Skin epidermis (tissue), 12 donors: ENCODE data around the gene MYL6.

ENCODE experiments used
- H3K27ac ChIP-seq, 21 experiments: fragments of 200-600 bp; sonication (generic) in 11 of 21; one replicate each; pipeline ENCODE4 v1.5.0; 2020; ENCODE audit warnings: mild to moderate bottlenecking in 3 of 21, inconsistent platforms in 2 of 21, moderate library complexity in 2 of 21
- H3K4me3 ChIP-seq, 7 experiments: fragments of 200-600 bp; sonication (generic) in 2 of 7; one replicate each; pipeline ENCODE4 v1.5.0; 2020; ENCODE audit warnings: inconsistent platforms in 2 of 7, mild to moderate bottlenecking in 2 of 7, moderate library complexity in 1 of 7

The MYL6 gene

DNA sequence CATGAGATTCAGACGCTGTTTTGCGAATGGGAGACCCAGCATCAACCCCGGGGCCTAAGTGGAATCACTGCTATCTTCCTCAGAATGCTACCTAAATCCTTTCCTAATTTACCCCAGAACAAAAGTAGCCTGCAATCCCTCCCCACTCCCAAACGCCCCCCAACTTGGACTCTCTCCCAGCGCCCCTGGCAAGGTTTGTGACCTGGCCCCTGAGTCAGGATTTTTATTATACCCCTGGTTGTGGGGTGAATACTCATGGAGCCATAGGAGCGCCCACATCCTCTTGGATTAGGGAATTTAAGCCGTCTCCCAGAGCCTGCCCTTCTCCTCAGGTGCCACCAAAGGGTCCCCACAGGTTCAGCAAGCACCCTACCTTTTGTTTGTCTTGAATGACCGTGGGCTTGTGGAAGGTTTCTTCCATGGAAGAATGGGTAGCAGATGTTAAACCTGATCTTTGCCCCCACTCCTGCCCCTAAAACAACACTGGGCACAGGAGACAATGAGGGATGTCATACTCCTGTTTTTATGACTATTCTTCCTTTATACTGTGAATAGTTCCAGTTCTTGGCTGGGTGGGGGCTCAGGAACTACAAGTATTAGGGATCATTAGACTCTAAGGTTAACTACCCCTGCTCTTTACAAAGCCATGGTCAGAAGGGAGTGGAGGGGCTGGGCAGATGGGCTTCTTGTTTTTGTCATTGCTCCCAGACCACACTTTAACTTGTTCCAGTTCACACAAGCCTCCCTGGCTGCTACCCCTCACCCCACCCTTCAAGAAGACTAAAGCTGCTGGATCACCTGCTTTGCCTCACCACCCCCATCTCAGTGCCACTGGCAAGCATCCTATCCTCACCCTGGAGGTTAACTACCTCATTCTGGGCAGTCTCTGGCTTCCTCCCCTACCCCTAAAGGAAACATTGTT, 5.1 kb upstream of the MYL6 start:
- peak overlapping the region; percentile 40 to 64 (median 53) for H3K4me3 ChIP-seq
- H3K27ac ChIP-seq = peak overlapping the region in 19 of 21 experiments; percentile 68 to 97 (median 93)

DNA sequence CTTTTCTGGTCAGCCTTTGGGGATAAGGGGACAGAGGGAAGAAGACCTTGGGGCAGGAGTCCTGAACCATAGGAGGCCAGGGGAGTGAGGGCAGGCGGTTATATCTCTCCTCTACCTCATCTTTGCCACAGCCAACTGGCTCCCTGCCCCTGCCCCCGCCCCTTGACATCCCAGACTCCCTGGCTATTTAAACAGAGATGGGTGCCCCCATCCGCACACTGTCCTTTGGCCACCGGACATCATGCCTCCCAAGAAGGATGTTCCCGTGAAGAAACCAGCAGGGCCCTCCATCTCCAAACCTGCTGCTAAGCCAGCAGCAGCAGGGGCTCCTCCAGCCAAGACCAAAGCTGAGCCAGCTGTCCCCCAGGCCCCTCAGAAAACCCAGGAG, 4.5 kb upstream of the MYL6 start:
- H3K27ac ChIP-seq = peak overlapping the region in 3 of 21 experiments; percentile 15 to 90 (median 25)
- H3K4me3 ChIP-seq = no peak overlapping the region

DNA sequence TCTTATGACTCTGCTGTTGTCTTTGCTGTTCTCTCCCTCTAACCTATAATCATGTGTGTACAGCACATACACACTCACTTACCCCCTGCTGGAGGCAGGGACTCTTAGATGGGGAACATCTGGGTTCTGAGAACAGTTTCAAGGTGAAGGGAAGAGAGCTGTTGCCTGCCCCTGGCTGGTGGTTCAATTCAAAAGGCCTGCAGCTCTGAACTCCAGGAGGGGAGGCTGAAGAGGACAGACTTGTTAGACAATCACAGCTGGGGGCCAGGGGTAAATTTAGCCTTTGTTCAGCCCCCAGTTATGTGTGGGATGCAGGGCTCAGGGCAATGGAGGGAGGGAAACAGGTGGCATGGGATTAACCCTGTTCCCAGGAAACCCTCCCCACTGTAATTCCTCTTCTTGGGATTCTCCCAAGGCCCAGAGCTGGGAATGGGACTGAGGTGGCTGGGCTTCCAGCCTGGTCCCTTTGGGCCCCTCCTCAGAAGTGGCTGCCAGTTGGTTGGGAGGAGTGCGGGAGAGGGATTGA, 3.9 kb upstream of the MYL6 start:
- peak overlapping the region in 1 of 21 experiments; percentile 25 for H3K27ac ChIP-seq
- no peak overlapping the region for H3K4me3 ChIP-seq

DNA sequence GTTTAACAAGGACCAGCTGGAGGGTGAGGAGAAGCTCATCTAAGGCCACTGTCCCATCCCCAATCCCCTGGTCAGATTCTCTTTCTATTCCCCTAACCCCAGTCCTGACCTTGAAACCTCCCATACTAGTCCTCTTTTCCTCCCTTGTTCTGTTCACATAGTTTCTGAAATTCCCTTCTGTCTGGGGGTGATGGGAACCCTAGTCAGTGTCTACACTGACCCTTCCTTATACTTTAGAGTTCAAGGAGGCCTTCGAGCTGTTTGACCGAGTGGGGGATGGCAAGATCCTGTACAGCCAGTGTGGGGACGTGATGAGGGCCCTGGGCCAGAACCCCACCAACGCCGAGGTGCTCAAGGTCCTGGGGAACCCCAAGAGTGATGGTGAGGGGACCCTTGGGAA, 3.3 kb upstream of the MYL6 start:
- Histone ChIP-seq H3K27ac (no peak overlapping the region), H3K4me3 (no peak overlapping the region)

DNA sequence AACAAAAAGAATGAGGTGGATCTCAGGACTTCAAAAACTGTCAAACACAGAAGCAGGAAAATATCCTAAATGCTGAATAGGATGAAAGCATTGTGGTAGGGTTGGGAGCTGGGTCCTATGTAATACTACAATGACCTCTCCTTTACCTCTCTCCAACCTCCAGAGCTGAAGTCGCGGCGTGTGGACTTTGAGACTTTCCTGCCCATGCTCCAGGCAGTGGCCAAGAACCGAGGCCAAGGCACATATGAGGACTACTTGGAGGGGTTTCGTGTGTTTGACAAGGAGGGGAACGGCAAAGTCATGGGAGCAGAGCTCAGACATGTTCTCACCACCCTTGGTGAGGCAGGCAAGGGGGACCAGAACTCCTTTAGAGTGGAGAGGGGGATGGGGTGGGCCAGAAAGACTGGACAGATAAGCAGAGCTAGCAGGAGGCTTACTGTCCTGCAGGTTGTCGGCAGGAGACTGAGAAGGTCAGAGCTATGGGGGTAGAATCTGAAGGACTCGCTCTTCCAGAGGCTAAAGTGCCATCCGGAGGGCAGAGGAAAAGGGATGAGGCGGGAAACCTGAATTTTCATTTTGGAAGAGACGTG, 2.8 kb upstream of the MYL6 start:
- Histone ChIP-seq H3K27ac (no peak overlapping the region), H3K4me3 (no peak overlapping the region)

DNA sequence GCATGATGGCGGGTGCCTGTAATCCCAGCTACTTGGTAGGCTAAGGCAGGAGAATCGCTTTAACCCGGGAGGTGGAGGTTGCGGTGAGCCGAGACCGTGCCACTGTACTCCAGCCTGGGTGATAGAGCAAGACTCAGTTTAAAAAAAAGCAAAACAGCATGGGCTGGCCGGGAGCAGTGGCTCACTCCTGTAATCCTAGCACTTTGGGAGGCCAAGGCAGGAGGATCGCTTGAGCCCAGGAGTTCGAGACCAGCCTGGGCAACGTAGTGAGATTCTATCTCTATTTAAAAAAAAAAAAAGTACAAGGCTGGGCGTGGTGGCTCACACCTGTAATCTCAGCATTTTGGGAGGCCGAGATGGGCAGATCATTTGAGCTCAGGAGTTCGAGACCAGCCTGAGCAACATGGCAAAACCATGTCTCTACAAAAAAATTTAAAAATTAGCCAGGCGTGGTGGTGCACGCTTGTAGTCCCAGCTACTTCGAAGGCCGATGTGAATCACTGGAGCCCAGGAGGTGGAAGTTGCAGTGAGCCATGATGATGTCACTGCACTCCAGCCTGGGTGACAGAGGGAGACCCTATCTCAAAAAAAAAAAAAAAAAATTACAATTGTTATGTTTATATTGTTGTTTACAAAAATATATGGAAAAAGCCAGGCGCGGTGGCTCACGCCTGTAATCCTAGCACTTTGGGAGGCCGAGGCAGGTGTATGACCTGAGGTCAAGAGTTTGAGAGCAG, 1.5 kb upstream of the MYL6 start:
- H3K4me3 ChIP-seq = peak overlapping the region; percentile 64 to 79 (median 76)

DNA sequence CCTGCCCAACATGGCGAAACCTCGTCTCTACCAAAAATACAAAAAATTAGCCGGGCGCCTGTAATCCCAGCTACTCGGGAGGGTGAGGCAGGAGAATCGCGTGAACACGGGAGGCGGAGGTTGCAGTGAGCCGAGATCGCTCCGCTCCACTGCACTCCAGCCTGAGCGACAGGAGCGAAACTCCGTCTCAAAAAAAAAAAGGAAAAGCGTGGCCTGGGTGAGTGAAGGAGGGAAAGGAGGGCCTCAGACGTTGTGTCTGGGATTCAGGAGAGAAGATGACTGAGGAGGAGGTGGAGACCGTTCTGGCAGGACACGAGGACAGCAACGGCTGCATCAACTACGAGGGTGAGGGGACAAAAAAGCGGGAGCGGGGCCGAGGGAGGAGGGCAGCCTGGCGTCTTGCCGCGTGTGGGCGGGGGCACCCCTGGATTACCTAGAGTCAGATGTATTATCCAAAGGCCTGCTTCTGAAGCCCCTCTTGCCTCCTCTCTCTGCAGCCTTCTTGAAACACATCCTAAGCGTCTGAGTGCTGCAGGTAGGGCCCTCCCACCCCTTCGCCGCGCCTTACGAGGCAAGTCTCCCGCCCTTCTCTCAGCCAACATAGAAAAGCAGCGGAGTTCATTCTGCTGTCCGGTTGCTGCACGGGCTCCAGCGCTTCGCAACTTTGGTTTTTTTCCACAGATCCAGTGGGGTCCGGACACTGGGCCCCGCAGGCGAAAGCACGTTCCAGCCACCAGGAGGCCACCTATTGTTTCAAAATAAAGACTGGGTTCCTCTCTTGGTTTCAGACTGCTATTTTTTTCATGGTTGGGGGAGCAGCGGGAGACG, 744 bp upstream of the MYL6 start:
- peak overlapping the region; percentile 64 to 79 (median 76) for H3K4me3 ChIP-seq
- peak overlapping the region in 20 of 21 experiments; percentile 94 to 99 (median 97) for H3K27ac ChIP-seq

More for the DNA sequence above, 1.5 kb upstream of the MYL6 start:
- H3K27ac ChIP-seq = peak overlapping the region in 20 of 21 experiments; percentile 94 to 99 (median 97)

DNA sequence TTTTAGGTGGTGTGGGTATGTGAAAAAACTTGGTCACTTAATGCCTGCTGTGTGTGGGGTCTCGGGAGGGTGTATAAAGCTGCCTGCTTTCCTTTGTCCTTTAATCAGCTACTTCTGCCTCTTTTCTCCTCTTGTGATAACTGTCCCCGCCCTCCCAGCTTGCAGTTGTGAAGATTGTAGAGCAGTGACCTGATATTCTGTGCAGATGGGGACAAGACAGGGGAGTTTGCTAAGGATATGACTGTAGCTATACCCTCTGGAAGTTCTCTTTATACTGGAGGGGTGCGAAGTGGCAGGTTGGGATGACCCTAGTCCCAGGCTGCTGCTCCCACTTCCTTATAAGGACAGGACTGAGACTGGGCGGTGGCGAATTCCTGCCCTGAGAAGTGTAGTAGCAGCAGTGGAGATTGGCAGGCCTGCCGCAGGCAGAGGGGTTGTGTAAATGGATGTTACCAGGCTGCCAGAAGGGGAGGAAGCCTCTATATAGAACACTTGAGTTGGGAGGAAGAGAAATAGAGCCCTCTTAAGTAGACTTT, 835 bp downstream of the MYL6 start:
- H3K4me3 ChIP-seq = peak overlapping the region; percentile 64 to 79 (median 76)
- peak overlapping the region; percentile 82 to 99 (median 97) for H3K27ac ChIP-seq

DNA sequence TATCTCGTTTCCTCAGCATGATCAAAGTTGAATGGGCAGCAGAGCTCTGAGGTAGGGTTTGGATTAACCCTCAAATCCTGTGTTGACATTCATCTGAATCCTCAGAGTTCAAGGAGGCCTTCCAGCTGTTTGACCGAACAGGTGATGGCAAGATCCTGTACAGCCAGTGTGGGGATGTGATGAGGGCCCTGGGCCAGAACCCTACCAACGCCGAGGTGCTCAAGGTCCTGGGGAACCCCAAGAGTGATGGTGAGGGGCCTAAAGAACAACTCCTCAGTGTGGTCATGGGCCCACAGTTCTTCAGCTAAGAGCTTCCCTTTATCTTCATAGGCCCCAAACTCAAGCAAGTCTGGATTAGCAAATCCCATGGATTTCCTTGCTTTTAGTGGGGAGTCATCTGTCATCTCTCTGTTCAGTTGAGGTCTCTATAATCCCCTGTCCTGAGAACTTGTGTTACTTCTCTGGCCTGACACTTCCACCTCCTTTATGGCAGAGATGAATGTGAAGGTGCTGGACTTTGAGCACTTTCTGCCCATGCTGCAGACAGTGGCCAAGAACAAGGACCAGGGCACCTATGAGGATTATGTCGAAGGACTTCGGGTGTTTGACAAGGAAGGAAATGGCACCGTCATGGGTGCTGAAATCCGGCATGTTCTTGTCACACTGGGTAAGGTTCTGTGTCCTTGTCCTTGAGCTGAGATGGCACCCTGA, 1.5 kb downstream of the MYL6 start:
- Histone ChIP-seq H3K27ac (peak overlapping the region in 20 of 21 experiments; percentile 94 to 99 (median 97)), H3K4me3 (peak overlapping the region; percentile 64 to 79 (median 76))

DNA sequence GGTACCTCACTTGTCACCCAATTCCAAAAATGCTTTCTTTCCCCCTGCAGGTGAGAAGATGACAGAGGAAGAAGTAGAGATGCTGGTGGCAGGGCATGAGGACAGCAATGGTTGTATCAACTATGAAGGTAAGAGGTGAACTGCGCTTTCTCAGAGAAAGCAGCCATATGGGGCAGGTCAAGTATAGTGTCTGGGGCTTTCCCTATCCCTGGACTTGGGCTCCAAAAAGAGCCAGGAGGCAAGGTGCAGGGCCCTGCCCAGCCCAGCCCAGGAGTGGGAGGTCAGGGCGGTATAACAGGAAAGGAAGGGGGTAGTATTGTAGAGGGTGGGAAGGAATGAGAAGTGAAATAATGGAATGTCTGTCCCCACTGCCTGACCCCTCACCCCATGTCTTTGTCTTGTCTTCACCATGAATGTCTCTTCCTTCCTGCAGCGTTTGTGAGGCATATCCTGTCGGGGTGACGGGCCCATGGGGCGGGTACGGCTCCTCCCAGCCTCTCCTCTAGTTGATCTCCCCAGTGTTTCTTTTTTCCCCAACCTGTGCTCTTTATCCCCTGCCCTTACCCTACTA, 2.1 kb downstream of the MYL6 start:
- Histone ChIP-seq H3K4me3 (peak overlapping the region; percentile 64 to 79 (median 76)), H3K27ac (peak overlapping the region in 19 of 21 experiments; percentile 6 to 99 (median 97))

DNA sequence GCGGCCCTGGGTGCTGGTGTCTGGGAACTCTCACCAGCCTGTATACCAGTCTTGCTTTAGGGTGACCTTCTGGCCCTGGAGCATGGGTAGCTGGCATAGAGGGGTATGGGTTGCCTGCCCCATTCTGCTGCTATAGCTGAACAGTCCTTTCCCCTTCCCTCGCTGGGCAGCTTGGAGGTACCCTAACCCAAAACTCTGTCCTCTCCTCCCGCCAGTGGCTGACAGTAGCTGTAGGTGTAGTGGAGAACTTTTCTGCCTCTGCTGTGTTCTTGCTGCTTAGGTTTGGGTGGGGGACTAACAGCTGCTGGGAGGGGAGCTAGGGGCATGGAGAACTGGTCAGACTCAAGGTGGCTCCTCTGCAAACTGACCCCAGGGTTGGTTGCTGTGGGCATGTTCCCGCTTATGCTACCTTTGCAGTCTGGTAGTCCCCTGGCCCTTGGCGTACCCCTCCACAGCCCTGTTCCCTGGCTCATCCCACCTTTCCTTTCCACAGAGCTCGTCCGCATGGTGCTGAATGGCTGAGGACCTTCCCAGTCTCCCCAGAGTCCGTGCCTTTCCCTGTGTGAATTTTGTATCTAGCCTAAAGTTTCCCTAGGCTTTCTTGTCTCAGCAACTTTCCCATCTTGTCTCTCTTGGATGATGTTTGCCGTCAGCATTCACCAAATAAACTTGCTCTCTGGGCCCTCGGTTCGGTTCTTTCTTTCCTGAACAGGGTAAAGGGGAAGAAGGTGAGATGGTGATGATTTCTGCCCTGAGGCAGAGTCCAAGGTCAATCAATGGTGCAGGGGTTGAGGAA, 2.9 kb downstream of the MYL6 start:
- H3K27ac ChIP-seq = peak overlapping the region in 19 of 21 experiments; percentile 6 to 99 (median 97)
- peak overlapping the region in 6 of 7 experiments; percentile 64 to 79 (median 76) for H3K4me3 ChIP-seq

DNA sequence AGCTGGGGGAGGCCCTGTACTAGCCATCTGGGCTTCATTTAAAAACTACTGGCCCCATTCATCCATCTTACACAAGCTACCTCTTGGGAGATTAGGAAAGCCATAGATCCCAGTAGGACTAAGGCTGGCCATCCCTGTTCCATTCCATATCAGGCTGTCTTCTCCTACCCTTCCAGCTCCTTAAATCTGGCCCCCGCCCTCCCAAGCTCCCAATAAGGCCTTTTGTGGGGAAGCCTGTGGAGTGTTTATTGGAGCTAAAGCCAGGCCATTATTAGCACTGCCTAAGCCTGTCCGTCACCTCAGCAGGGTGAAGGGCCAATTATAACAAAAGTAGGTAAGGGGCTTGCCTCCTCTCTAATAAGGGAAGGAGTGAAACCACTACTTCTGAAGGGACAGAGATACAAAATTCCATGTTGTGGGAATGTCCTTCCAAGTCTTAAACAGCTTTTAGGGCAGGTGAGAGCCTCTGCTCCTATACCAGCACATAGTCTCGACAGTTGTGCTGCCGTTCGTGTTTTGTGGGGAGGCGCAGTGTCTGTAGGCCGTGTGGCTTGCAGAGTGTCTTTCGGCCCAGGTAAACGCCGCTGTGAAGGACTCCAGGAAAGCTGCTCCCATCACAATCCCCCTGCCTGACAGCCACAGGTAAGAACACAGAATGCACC, 3.7 kb downstream of the MYL6 start:
- peak overlapping the region in 9 of 21 experiments; percentile 9 to 98 (median 94) for H3K27ac ChIP-seq
- no peak overlapping the region for H3K4me3 ChIP-seq

DNA sequence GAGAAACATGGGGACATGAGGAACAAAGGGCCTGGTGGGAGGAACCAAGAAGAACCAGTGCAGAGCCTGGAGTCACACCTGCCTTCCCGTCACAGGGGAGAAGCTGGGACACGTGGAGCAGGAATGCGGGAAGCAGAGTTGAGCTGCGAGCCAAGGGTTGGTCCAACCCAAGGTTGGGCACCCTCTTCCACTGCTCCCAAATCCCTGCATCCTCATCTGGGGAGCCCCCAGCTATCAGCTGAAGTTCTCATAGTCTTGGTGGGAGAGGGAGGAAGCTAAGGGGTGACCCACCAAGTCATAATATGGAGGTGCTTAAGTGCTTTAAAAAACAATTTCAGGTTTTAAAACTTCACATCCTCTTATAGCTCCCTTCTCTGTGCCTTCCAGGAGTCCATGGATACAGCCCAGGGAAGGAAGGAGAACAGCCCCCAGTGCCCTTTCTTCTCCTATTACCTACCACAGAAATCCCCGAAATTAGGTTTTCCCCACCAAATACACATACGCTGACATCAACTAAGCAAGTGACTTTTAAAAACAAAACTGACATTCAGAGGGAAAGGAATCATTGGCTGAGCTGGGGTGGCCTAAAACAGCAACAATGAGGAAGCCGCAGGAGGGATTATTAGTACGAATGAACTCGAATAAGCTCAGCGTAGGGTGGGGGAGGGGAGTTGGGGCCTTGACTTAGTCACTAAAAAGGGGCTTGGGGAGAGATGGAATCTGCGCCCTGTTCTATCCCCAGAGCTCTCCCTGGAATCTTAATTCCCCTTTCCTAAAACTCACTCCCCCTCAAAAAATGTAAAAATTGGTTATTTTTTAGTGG, 4.5 kb downstream of the MYL6 start:
- Histone ChIP-seq H3K27ac (peak overlapping the region in 1 of 21 experiments; percentile 11), H3K4me3 (no peak overlapping the region)

DNA sequence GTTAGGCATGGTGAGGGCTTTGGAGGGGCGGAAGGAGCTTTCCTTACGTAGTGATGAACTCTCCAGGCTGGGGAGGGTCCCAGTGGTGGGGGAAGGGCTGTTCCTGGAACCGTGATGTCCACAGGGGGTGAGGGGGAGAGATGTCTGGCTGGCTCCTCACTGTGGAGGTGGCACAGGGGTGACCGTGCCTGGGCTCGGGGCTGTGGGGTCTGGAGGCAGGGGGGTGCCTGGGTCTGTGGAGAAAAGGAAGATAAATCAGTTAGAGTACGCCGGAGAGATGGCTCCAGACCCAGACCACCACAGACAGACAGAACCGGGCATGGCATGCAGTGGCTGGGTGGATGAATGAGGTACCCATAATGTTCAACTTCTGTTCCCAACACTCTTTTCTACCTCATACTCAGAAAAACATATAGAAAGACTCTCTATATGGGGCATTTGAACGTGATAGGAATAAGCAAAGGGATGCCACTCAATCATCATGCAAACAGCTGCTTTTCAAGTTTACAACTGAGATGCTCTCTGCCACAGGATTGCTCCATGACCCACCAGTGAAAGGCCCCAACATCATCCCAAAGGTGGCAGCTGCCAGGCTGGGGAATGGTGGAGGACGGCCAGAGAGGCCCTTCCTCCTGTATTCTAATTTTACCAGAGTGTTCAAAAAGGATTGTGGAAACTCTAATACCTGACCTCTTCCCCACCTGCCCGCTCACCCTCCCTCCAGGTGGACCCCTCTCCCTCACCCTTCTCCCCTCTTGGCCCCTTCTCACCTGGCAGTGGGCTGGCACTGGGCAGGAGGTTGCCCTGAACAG, 5.6 kb downstream of the MYL6 start:
- H3K27ac ChIP-seq = peak overlapping the region in 1 of 21 experiments; percentile 31
- H3K4me3 ChIP-seq = no peak overlapping the region

DNA sequence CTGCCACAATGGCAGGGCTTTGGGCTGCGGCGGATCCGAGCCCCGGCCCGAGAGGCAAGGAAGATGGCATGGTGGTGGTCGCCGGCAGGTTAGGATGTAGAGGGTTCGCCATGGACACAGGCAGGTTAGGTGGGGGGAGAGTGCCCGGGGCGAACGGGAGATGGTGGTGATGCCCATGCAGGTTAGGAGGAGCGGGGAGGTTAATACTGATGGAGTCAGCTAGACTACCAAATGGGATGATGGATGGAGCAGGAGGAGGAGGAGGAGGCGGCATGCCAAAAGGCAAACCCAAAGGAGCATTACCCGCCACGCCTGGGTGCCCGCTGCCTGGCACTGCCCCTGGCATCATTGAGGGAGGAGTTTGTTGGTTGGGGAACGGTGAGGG, 6.2 kb downstream of the MYL6 start:
- Histone ChIP-seq H3K27ac (no peak overlapping the region), H3K4me3 (no peak overlapping the region)
